Neural crest cell (in vitro differentiated cells): ENCODE results near the gene PLXNA1. TPM values are rescaled to one million over a fixed set of nuclear protein-coding genes. Genes with fewer than 3 reads are reported as not detected.
A peak's percentile ranks its signal among the peaks of the same experiment; 100 is the strongest.

Experiments used
- DNase-seq: peaks from one replicate; pipeline ENCODE4 v3.0.0; 2021; ENCODE audit warnings: low read depth, mixed read lengths, low spot score
- H3K27ac Mint-ChIP-seq: one replicate; pipeline ENCODE4 v1.8.0; 2021; ENCODE audit warnings: mild to moderate bottlenecking, mixed read lengths; ENCODE audit not compliant: unreplicated experiment
- H3K27me3 Mint-ChIP-seq: 2 replicates; pipeline ENCODE4 v1.8.0; 2021; ENCODE audit warnings: low read depth, mild to moderate bottlenecking, mixed read lengths
- H3K36me3 Mint-ChIP-seq: 2 replicates; pipeline ENCODE4 v1.8.0; 2021; ENCODE audit warnings: low read depth, mild to moderate bottlenecking, mixed read lengths
- H3K4me1 Mint-ChIP-seq: 2 replicates; pipeline ENCODE4 v1.8.0; 2021; ENCODE audit warnings: mixed read lengths
- H3K4me3 Mint-ChIP-seq: one replicate; pipeline ENCODE4 v1.8.0; 2021; ENCODE audit warnings: mild to moderate bottlenecking, mixed read lengths
- H3K9me3 Mint-ChIP-seq: 2 replicates; pipeline ENCODE4 v1.8.0; 2021; ENCODE audit warnings: mixed read lengths
- total RNA-seq: library from RNA; stranded (reverse); gene quantifications from 2 replicates; pipeline ENCODE4 v1.2.1, GENCODE V29; 2021
- TF ChIP-seq, protein P1 (sequence below): fragments of 200-600 bp; sonication (generic); conservative IDR thresholded peaks from 2 replicates; pipeline ENCODE4 v1.5.0; 2021; ENCODE audit warnings: antibody characterized with exemption, mild to moderate bottlenecking

PLXNA1 gene
- total RNA-seq, 1 donor from 2014 or later = 94.0 TPM

GRCh38 chr3:127000761-127001160, 17.8 kb downstream of the PLXNA1 start:
- Mint-ChIP-seq H3K9me3 (no peaks in the 10 kb centered on the region), H3K27ac (peak overlapping the region; percentile 50), H3K4me1 (peaks cover 13% of the 10 kb centered on the region), H3K27me3 (no peaks in the 10 kb centered on the region), H3K36me3 (no peaks in the 10 kb centered on the region), H3K4me3 (no peak overlapping the region)
- no peak for DNase-seq
- TF ChIP-seq, protein P1, sequence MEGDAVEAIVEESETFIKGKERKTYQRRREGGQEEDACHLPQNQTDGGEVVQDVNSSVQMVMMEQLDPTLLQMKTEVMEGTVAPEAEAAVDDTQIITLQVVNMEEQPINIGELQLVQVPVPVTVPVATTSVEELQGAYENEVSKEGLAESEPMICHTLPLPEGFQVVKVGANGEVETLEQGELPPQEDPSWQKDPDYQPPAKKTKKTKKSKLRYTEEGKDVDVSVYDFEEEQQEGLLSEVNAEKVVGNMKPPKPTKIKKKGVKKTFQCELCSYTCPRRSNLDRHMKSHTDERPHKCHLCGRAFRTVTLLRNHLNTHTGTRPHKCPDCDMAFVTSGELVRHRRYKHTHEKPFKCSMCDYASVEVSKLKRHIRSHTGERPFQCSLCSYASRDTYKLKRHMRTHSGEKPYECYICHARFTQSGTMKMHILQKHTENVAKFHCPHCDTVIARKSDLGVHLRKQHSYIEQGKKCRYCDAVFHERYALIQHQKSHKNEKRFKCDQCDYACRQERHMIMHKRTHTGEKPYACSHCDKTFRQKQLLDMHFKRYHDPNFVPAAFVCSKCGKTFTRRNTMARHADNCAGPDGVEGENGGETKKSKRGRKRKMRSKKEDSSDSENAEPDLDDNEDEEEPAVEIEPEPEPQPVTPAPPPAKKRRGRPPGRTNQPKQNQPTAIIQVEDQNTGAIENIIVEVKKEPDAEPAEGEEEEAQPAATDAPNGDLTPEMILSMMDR = no peak

GRCh38 chr3:127001486-127002194, 18.7 kb downstream of the PLXNA1 start:
- Mint-ChIP-seq H3K9me3 (no peaks in the 10 kb centered on the region), H3K4me3 (no peak overlapping the region), H3K36me3 (no peaks in the 10 kb centered on the region), H3K27ac (no peak overlapping the region), H3K4me1 (peaks cover 13% of the 10 kb centered on the region), H3K27me3 (no peaks in the 10 kb centered on the region)
- TF ChIP-seq, protein P1 = no peak
- DNase-seq = no peak

DNA sequence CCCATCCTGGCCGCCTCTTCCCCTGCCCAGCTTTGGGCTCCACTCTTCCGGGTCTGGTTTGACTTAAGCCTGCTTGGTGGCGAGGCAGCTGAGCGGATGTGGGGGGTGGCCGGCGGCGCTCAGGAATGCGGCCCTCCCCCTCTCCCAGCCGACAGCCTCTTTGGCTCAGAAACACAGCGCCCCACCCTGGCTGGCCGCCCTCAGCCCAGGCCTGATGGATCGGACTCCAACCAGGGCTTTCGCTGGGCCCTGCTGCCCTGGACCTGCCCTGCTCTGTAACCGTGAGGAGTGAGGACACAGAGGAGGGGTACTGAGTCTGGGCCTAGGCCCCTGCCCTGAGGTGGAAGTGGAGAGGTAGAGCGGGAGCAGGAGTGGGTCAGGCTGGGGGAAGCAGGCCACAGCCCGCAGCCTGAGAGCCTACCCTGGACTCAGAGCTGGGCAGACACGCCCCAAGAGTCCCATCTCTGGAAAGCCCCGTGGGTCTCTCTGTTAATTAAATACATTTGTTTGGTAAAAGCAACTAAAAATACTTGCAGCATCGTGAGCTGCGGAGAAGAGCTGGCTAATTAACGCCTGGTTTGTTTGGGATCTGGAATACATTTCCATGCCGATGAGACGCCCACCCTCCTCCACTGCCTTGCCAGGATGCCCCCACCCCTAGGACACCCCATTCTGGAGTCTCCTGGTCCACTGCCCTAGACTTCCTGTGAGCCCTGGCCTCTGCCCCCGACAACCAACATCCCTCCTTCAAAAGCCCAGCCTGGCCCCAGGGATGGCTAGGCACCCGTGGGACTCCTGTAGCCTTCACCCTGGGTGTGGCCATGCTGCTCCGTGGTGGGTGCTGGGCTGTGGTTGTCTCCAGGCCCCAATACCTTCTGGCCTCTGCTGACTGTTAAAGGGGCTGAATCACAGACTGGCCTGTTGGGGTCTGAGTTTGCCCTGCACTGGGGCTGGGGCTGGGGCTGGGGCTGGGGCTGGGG, 19.6 kb downstream of the PLXNA1 start:
- Mint-ChIP-seq H3K4me1 (peaks cover 13% of the 10 kb centered on the region), H3K36me3 (no peaks in the 10 kb centered on the region), H3K27me3 (no peaks in the 10 kb centered on the region), H3K27ac (peak overlapping the region; percentile 27), H3K9me3 (no peaks in the 10 kb centered on the region), H3K4me3 (no peak overlapping the region)
- peak; percentile 56 for DNase-seq
- TF ChIP-seq, protein P1 = peak; percentile 54

- H3K36me3 Mint-ChIP-seq = no peaks in the 10 kb centered on the region
- H3K4me1 Mint-ChIP-seq = peaks cover 13% of the 10 kb centered on the region
- H3K4me3 Mint-ChIP-seq = no peak overlapping the region
- no peak overlapping the region for H3K27ac Mint-ChIP-seq
- TF ChIP-seq, protein P1 = no peak
- DNase-seq = no peak
- no peaks in the 10 kb centered on the region for H3K9me3 Mint-ChIP-seq
- no peaks in the 10 kb centered on the region for H3K27me3 Mint-ChIP-seq
Measured at GRCh38 chr3:127003175-127003555, 20.2 kb downstream of the PLXNA1 start.

DNA sequence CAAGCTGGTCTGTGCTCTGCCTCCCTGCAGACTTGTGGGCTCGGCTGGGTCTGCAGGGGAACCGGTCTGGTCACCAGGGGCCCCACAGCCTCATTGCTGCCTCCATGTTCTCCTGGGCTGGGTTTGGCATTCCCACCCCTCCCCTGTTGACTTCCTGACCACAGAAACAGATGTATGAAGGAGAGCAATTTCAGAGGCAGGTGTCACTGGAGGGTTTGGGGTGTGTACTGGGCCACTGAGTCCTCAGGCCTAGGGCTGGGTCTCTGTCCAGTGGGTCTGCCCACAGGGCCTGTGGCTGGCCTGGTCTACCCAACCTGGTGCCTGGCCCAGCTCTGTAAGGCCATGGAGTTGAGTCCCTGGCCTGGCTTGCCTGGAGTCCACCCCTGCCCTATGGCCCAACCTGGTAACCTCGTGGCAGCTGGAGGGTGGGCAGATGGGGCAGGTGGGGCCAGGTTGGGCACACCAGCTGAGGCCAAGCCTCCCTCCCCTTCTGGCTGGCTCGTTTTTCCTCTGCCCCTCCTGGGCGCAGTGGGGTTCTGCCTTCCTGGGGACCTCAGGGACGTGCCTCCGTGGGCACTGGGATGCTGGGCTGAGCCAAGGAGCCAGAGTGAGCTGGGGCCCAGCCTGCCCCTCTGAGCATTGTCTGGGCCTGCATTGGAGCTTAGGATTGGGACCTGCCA, 20.8 kb downstream of the PLXNA1 start:
- H3K4me1 Mint-ChIP-seq = peaks cover 13% of the 10 kb centered on the region
- no peak overlapping the region for H3K27ac Mint-ChIP-seq
- H3K9me3 Mint-ChIP-seq = no peaks in the 10 kb centered on the region
- no peak for DNase-seq
- no peaks in the 10 kb centered on the region for H3K36me3 Mint-ChIP-seq
- no peaks in the 10 kb centered on the region for H3K27me3 Mint-ChIP-seq
- H3K4me3 Mint-ChIP-seq = no peak overlapping the region
- TF ChIP-seq, protein P1 = no peak
